H1 (cell line): ENCODE measurements around the gene SPATA13. TPM values are rescaled to one million over a fixed set of nuclear protein-coding genes. Genes with fewer than 3 reads are reported as not detected.

ENCODE experiments used
- CTCF ChIA-PET: fragments of 300-600 bp; sonication (Branson Sonifier 250); formaldehyde crosslinking; loops from one replicate; lab custom pipeline; 2021; ENCODE audit not compliant: partially characterized antibody; lab: Charles Lee
- POLR2A ChIA-PET: fragments of 300-600 bp; sonication (Branson Sonifier 250); formaldehyde crosslinking; loops from one replicate; lab custom pipeline; 2021; ENCODE audit warnings: inconsistent platforms; ENCODE audit not compliant: partially characterized antibody; lab: Charles Lee
- DNase-seq, 2 experiments: peaks; one replicate each; pipeline versions ENCODE4 v3.0.0 to v3.0.0-alpha.2; 2010 to 2022; ENCODE audit warnings: low spot score in 2 of 2, low read depth in 1 of 2, mixed read lengths in 1 of 2
- FAIRE-seq: peaks from 2 replicates; lab custom pipeline; 2011; peaks lifted over from hg19 to GRCh38; lab: Jason Lieb, UNC
- H2AFZ ChIP-seq: 2 replicates; pipeline ENCODE4 v1.8.1; 2012; ENCODE audit warnings: low read length, inconsistent platforms
- H2AK5ac ChIP-seq: 2 replicates; pipeline ENCODE4 v1.6.1; 2013; ENCODE audit warnings: low read depth, low read length
- H2BK120ac ChIP-seq: replicated peaks from 2 replicates; pipeline ENCODE3; 2013; ENCODE audit warnings: low read depth, low read length, inconsistent platforms
- H2BK12ac ChIP-seq: 2 replicates; pipeline ENCODE4 v1.6.1; 2013; ENCODE audit warnings: low read depth, low read length
- H2BK15ac ChIP-seq: 2 replicates; pipeline ENCODE4 v1.6.1; 2013; ENCODE audit warnings: low read length
- H2BK20ac ChIP-seq: 2 replicates; pipeline ENCODE4 v1.6.1; 2013; ENCODE audit warnings: low read length
- H2BK5ac ChIP-seq: 2 replicates; pipeline ENCODE4 v1.6.1; 2013; ENCODE audit warnings: low read depth, low read length
- H3K14ac ChIP-seq: 2 replicates; pipeline ENCODE4 v1.6.1; 2013; ENCODE audit warnings: inconsistent platforms; ENCODE audit not compliant: insufficient read length
- H3K18ac ChIP-seq: 2 replicates; pipeline ENCODE4 v1.6.1; 2013; ENCODE audit warnings: low read length; ENCODE audit errors: extremely low read depth
- H3K23ac ChIP-seq: 2 replicates; pipeline ENCODE4 v1.6.1; 2013; ENCODE audit warnings: inconsistent platforms; ENCODE audit not compliant: insufficient read length
- H3K23me2 ChIP-seq: 2 replicates; pipeline ENCODE4 v1.6.1; 2013; ENCODE audit warnings: low read depth, low read length
- H3K27ac ChIP-seq: 2 replicates; pipeline ENCODE4 v1.6.1; 2011; ENCODE audit warnings: low read depth, low read length, inconsistent platforms
- H3K27me3 ChIP-seq, 4 experiments: replicated peaks in 1 of 4; 1 replicate in 1 of 4; 2 replicates in 3 of 4; pipeline versions ENCODE4 v1.6.1 to v1.8.1; 2011 to 2013; ENCODE audit warnings: low read length in 3 of 4, mild to moderate bottlenecking in 3 of 4, inconsistent platforms in 2 of 4, mixed read lengths in 2 of 4, moderate library complexity in 1 of 4; ENCODE audit not compliant: control insufficient read depth in 3 of 4, insufficient read depth in 3 of 4; ENCODE audit errors: extremely low read depth in 1 of 4
- H3K36me3 ChIP-seq, 4 experiments: 2 replicates each; pipeline versions ENCODE4 v1.6.1 to v1.8.1; 2011 to 2013; ENCODE audit warnings: mild to moderate bottlenecking in 4 of 4, low read length in 3 of 4, moderate library complexity in 2 of 4, control low read depth in 1 of 4, inconsistent platforms in 1 of 4; ENCODE audit not compliant: insufficient read depth in 4 of 4, control insufficient read depth in 2 of 4
- H3K4ac ChIP-seq: replicated peaks from 2 replicates; pipeline ENCODE3; 2013; ENCODE audit warnings: low read length, low read depth, mixed read lengths, inconsistent platforms; ENCODE audit not compliant: insufficient read length
- H3K4me1 ChIP-seq, 4 experiments: replicated peaks in 1 of 4; 1 replicate in 1 of 4; 2 replicates in 3 of 4; pipeline versions ENCODE4 v1.6.1 to v1.8.1; 2011 to 2013; ENCODE audit warnings: low read length in 3 of 4, inconsistent platforms in 2 of 4, mixed read lengths in 1 of 4; ENCODE audit not compliant: insufficient read depth in 4 of 4, control insufficient read depth in 3 of 4
- H3K4me2 ChIP-seq, 2 experiments: 2 replicates each; pipeline versions ENCODE4 v1.6.1 to v1.8.1; 2011 to 2013; ENCODE audit warnings: low read depth in 2 of 2, low read length in 2 of 2, control low read depth in 1 of 2, inconsistent platforms in 1 of 2, mild to moderate bottlenecking in 1 of 2; ENCODE audit not compliant: insufficient read depth in 1 of 2
- H3K4me3 ChIP-seq, 4 experiments: fragments of 200-600, 300-600 bp in 1 of 4; sonication (generic), shearing (Covaris generic), sonication (Bioruptor Twin) in 1 of 4; 2 replicates each; pipeline versions ENCODE4 v1.5.1 to v1.8.1; 2011 to 2016; ENCODE audit warnings: low read length in 4 of 4, low read depth in 3 of 4, control low read depth in 2 of 4, inconsistent platforms in 2 of 4, mild to moderate bottlenecking in 2 of 4, mixed read lengths in 1 of 4, moderate library complexity in 1 of 4; ENCODE audit not compliant: insufficient read depth in 2 of 4; ENCODE audit errors: extremely low read depth in 1 of 4
- H3K56ac ChIP-seq: replicated peaks from 2 replicates; pipeline ENCODE3; 2013; ENCODE audit warnings: low read depth, mild to moderate bottlenecking, mixed read lengths, low read length, inconsistent platforms; ENCODE audit not compliant: insufficient read length
- H3K79me1 ChIP-seq: 2 replicates; pipeline ENCODE4 v1.6.1; 2013; ENCODE audit warnings: low read depth, low read length, control low read depth
- H3K79me2 ChIP-seq, 2 experiments: 2 replicates each; pipeline versions ENCODE4 v1.6.1 to v1.8.1; 2012 to 2013; ENCODE audit warnings: low read length in 2 of 2, mild to moderate bottlenecking in 2 of 2, inconsistent platforms in 1 of 2; ENCODE audit not compliant: insufficient read depth in 2 of 2, control insufficient read depth in 1 of 2
- H3K9ac ChIP-seq, 4 experiments: replicated peaks in 1 of 4; 1 replicate in 1 of 4; 2 replicates in 3 of 4; pipeline versions ENCODE4 v1.6.1 to v1.8.1; 2011 to 2013; ENCODE audit warnings: low read depth in 3 of 4, low read length in 3 of 4, control low read depth in 2 of 4, mild to moderate bottlenecking in 2 of 4, moderate library complexity in 2 of 4, inconsistent platforms in 1 of 4; ENCODE audit errors: extremely low read depth in 1 of 4
- H3K9me3 ChIP-seq, 2 experiments: 2 replicates each; pipeline versions ENCODE4 v1.6.1 to v1.8.1; 2012 to 2013; ENCODE audit warnings: mild to moderate bottlenecking in 2 of 2, moderate library complexity in 2 of 2, control low read depth in 1 of 2, inconsistent platforms in 1 of 2, low read depth in 1 of 2, low read length in 1 of 2, mixed read lengths in 1 of 2; ENCODE audit not compliant: insufficient read depth in 2 of 2
- H4K20me1 ChIP-seq, 2 experiments: replicated peaks in 1 of 2; 2 replicates each; pipeline versions ENCODE3 to v1.8.1; 2011 to 2013; ENCODE audit warnings: inconsistent platforms in 2 of 2, low read length in 2 of 2, mild to moderate bottlenecking in 1 of 2; ENCODE audit not compliant: insufficient read depth in 2 of 2, control insufficient read depth in 1 of 2
- H4K5ac ChIP-seq: 2 replicates; pipeline ENCODE4 v1.6.1; 2013; ENCODE audit warnings: low read length, low read depth, mixed read lengths, inconsistent platforms; ENCODE audit not compliant: insufficient read length
- H4K8ac ChIP-seq: 2 replicates; pipeline ENCODE4 v1.8.0; 2013; ENCODE audit warnings: mild to moderate bottlenecking, moderate library complexity, low read length, inconsistent platforms; ENCODE audit not compliant: insufficient read depth; ENCODE audit errors: extremely low read depth
- H4K91ac ChIP-seq: replicated peaks from 2 replicates; pipeline ENCODE3; 2013; ENCODE audit warnings: low read length, mixed read lengths, inconsistent platforms; ENCODE audit not compliant: insufficient read length
- ATF2 ChIP-seq: IDR thresholded peaks from 2 replicates; pipeline ENCODE4 v1.6.1; 2012; ENCODE audit warnings: low read length, inconsistent platforms
- KDM4A ChIP-seq: IDR thresholded peaks from one replicate; pipeline ENCODE4 v1.7.1; 2012; ENCODE audit warnings: low read depth, mild to moderate bottlenecking, moderate library complexity, low read length, inconsistent platforms; ENCODE audit not compliant: severe bottlenecking
- NRF1 ChIP-seq: IDR thresholded peaks from 2 replicates; pipeline ENCODE4 v1.6.1; 2011; ENCODE audit warnings: mild to moderate bottlenecking, low read depth, low read length, improper control_type of control experiment
- POU5F1 ChIP-seq: IDR thresholded peaks from 2 replicates; pipeline ENCODE4 v1.6.1; 2011; ENCODE audit warnings: low read depth, mild to moderate bottlenecking, low read length, moderate library complexity
- RAD21 ChIP-seq, 2 experiments: IDR thresholded peaks in 1 of 2; conservative IDR thresholded peaks in 1 of 2; 2 replicates each; pipeline ENCODE4 v1.6.1; 2011; ENCODE audit warnings: low read depth in 2 of 2, low read length in 2 of 2, improper control_type of control experiment in 1 of 2, inconsistent platforms in 1 of 2, mild to moderate bottlenecking in 1 of 2, moderate library complexity in 1 of 2
- SP4 ChIP-seq: IDR thresholded peaks from 2 replicates; pipeline ENCODE4 v1.6.1; 2012; ENCODE audit warnings: low read length, inconsistent platforms
- TCF12 ChIP-seq: IDR thresholded peaks from 2 replicates; pipeline ENCODE4 v1.6.1; 2011; ENCODE audit warnings: low read depth, mild to moderate bottlenecking, low read length
- WGBS, 2 experiments: shearing (Covaris generic) in 1 of 2; methylation state at CpG; one replicate each; pipeline versions ENCODE4 v1.1.6 to v1.1.7; 2013 to 2015; ENCODE audit warnings: low lambda C conversion rate in 2 of 2, mixed read lengths in 2 of 2, inconsistent platforms in 1 of 2, low coverage in 1 of 2, missing lambda C conversion rate in 1 of 2; ENCODE audit not compliant: insufficient replicate concordance in 2 of 2, insufficient coverage in 1 of 2, insufficient read length in 1 of 2; ENCODE audit errors: extremely low coverage in 1 of 2, missing lambda C conversion rate in 1 of 2; 5-methylcytosine and 5-hydroxymethylcytosine counted together
- polyA plus RNA-seq, 7 experiments: library from polyadenylated mRNA; depleted of rRNA in 3 of 7; stranded (reverse) in 5 of 7; unstranded in 2 of 7; fragments of >200 nt in 5 of 7; fragments of 200-250 nt in 2 of 7; gene quantifications; 1 replicate in 5 of 7; 2 replicates in 1 of 7; 4 replicates in 1 of 7; pipeline versions ENCODE4 v1.2.1 to v1.2.3, GENCODE V29; 2011 to 2013; ENCODE audit warnings: missing spikeins in 2 of 7, mixed read lengths in 2 of 7
- total RNA-seq: library from RNA; stranded (reverse); fragmentation: NEBNext Ultra II Directional; extraction: Animal tissue kit (Norgen Biotek cat#: 25700); gene quantifications from 2 replicates; pipeline ENCODE4 v1.2.1, GENCODE V29; 2021
- TF ChIP-seq, protein P1 (sequence below), 3 experiments: IDR thresholded peaks; 1 replicate in 2 of 3; 2 replicates in 1 of 3; pipeline versions ENCODE4 v1.5.1 to v1.6.1; 2011; ENCODE audit warnings: low read length in 3 of 3, mild to moderate bottlenecking in 3 of 3, inconsistent platforms in 2 of 3, low read depth in 1 of 3, moderate library complexity in 1 of 3; ENCODE audit not compliant: insufficient read depth in 1 of 3; ENCODE audit errors: control extremely low read depth in 1 of 3

The SPATA13 gene
- total and polyA plus RNA-seq, 2 of the 8 experiments (the other 6 are each of a cell fraction or from before 2014, with no cell fraction given): 12.6 to 30.9 TPM

- CTCF ChIA-PET: interaction anchor here (0.6 to 7.1 kb wide), 43 partner anchors 10 to 1016 kb away, joined by 3 to 58 read pairs (median 4); no protein-coding TSS in a partner anchor
- peak; percentile 87 for FAIRE-seq
- TF ChIP-seq RAD21 (IDR thresholded peaks at IDR 0.05 in 1 of 2, conservative IDR thresholded peaks at IDR 0.05 in 1 of 2; ENCODE audit: low read depth in 2 of 2, low read length in 2 of 2) (peak; percentile 68 to 77), SP4 (no peak), ATF2 (no peak), POU5F1 (no peak), TCF12 (no peak), KDM4A (no peak), NRF1 (no peak)
- TF ChIP-seq, protein P1, sequence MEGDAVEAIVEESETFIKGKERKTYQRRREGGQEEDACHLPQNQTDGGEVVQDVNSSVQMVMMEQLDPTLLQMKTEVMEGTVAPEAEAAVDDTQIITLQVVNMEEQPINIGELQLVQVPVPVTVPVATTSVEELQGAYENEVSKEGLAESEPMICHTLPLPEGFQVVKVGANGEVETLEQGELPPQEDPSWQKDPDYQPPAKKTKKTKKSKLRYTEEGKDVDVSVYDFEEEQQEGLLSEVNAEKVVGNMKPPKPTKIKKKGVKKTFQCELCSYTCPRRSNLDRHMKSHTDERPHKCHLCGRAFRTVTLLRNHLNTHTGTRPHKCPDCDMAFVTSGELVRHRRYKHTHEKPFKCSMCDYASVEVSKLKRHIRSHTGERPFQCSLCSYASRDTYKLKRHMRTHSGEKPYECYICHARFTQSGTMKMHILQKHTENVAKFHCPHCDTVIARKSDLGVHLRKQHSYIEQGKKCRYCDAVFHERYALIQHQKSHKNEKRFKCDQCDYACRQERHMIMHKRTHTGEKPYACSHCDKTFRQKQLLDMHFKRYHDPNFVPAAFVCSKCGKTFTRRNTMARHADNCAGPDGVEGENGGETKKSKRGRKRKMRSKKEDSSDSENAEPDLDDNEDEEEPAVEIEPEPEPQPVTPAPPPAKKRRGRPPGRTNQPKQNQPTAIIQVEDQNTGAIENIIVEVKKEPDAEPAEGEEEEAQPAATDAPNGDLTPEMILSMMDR (IDR thresholded peaks at IDR 0.05; ENCODE audit: control extremely low read depth in 1 of 3, insufficient read depth in 1 of 3, low read depth in 1 of 3, low read length in 3 of 3): peak in 2 of 3 experiments; percentile 74 to 92; a peak in 3 of 4 replicates
These were observed 68.4 kb downstream of the SPATA13 start for GRCh38 chr13:24228852-24229458.

More at GRCh38 chr13:24228852-24229458, 68.4 kb downstream of the SPATA13 start:
- no peak overlapping the region for H4K8ac ChIP-seq
- H3K27ac ChIP-seq: no peak overlapping the region
- no peak overlapping the region for H3K18ac ChIP-seq
- H3K36me3 ChIP-seq: no peaks in the 10 kb centered on the region
- DNase-seq: no peak
- no peak overlapping the region for H3K4me2 ChIP-seq
- no peak overlapping the region for H4K91ac ChIP-seq
- H2AK5ac ChIP-seq: no peak overlapping the region
- no peak overlapping the region for H2BK12ac ChIP-seq
- H2AFZ ChIP-seq: no peak overlapping the region
- H3K4me1 ChIP-seq: peaks cover 0 to 10% (median 0%) of the 10 kb centered on the region in 4 experiments; a peak in 3 of 7 replicates
- no peak overlapping the region for H3K14ac ChIP-seq
- no peak overlapping the region for H2BK5ac ChIP-seq
- no peak overlapping the region for H3K9ac ChIP-seq
- H3K23ac ChIP-seq: no peak overlapping the region
- H3K79me2 ChIP-seq: peaks cover 0 to 43% of the 10 kb centered on the region in 2 experiments; a peak in 2 of 4 replicates
- peaks cover 10% of the 10 kb centered on the region for H3K79me1 ChIP-seq
- POLR2A ChIA-PET: no interaction called here
- H3K4me3 ChIP-seq: no peak overlapping the region
- 54% methylated on average over 4 of the region's 4 CpGs; no CpG with 5 or more reads in 1 of the 2 experiments for WGBS, 2 experiments
- H3K56ac ChIP-seq: no peak overlapping the region
- H3K9me3 ChIP-seq: no peaks in the 10 kb centered on the region
- H3K4ac ChIP-seq: no peak overlapping the region
- H3K27me3 ChIP-seq: no peaks in the 10 kb centered on the region
- H3K23me2 ChIP-seq: no peaks in the 10 kb centered on the region
- no peak overlapping the region for H2BK20ac ChIP-seq
- no peak overlapping the region for H2BK15ac ChIP-seq
- H4K5ac ChIP-seq: no peak overlapping the region
- peaks cover 0 to 9% of the 10 kb centered on the region in 2 experiments for H4K20me1 ChIP-seq
- no peak overlapping the region for H2BK120ac ChIP-seq
